SU-DHL-6 (cell line): ENCODE results near the gene MTARC1.

ENCODE experiments used
- H2AFZ ChIP-seq: fragments of 200-600 bp; sonication (generic); 2 replicates; pipeline ENCODE4 v1.6.1; 2014; ENCODE audit warnings: low read depth, mild to moderate bottlenecking, moderate library complexity, mixed read lengths, antibody characterized with exemption, low read length; ENCODE audit not compliant: severe bottlenecking
- H3F3A ChIP-seq: fragments of 200-600 bp; shearing (Covaris generic); 2 replicates; pipeline ENCODE4 v1.6.0; 2016; ENCODE audit warnings: antibody characterized with exemption, mild to moderate bottlenecking; ENCODE audit not compliant: insufficient read depth
- H3K27ac ChIP-seq: fragments of 200-600 bp; sonication (generic); 2 replicates; pipeline ENCODE4 v1.5.1; 2016; ENCODE audit warnings: low read depth, mild to moderate bottlenecking, low read length, moderate library complexity, mixed read lengths
- H3K27me3 ChIP-seq: fragments of 200-600 bp; sonication (generic), shearing (Covaris generic); 2 replicates; pipeline ENCODE4 v1.6.0; 2014; ENCODE audit warnings: mild to moderate bottlenecking, low read length
- H3K36me3 ChIP-seq: fragments of 200-600 bp; sonication (generic); 2 replicates; pipeline ENCODE4 v1.6.1; 2014; ENCODE audit warnings: mild to moderate bottlenecking, low read length, mixed read lengths
- H3K4me2 ChIP-seq: fragments of 300-600, 200-600 bp; shearing (Covaris generic), sonication (generic); 2 replicates; pipeline ENCODE4 v1.6.0; 2014; ENCODE audit warnings: low read length, low read depth, mild to moderate bottlenecking; ENCODE audit not compliant: poor library complexity, severe bottlenecking
- H3K4me3 ChIP-seq: fragments of 200-600 bp; sonication (generic); 2 replicates; pipeline ENCODE4 v1.5.1; 2014; ENCODE audit warnings: antibody characterized with exemption, low read length, mild to moderate bottlenecking, mixed read lengths; ENCODE audit not compliant: insufficient read depth, poor library complexity, severe bottlenecking
- H3K79me2 ChIP-seq: fragments of 200-600 bp; sonication (generic); 2 replicates; pipeline ENCODE4 v1.6.1; 2014; ENCODE audit warnings: mild to moderate bottlenecking, low read length, moderate library complexity; ENCODE audit not compliant: insufficient read depth
- H3K9ac ChIP-seq: fragments of 200-600 bp; sonication (generic); 2 replicates; pipeline ENCODE4 v1.7.0; 2014; ENCODE audit warnings: mild to moderate bottlenecking, low read length
- H3K9me2 ChIP-seq: fragments of 200-600 bp; sonication (generic); replicated peaks from 2 replicates; pipeline ENCODE4 v1.6.1; 2014; ENCODE audit warnings: low read length; ENCODE audit not compliant: insufficient read depth
- H3K9me3 ChIP-seq: fragments of 200-600 bp; sonication (generic); 2 replicates; pipeline ENCODE4 v1.6.1; 2014; ENCODE audit warnings: low read length, mixed read lengths; ENCODE audit not compliant: insufficient read depth
- H4K20me1 ChIP-seq: fragments of 200-600 bp; sonication (generic); 2 replicates; pipeline ENCODE4 v1.6.1; 2014; ENCODE audit warnings: low read depth, mild to moderate bottlenecking, antibody characterized with exemption, low read length, moderate library complexity, mixed read lengths
- EZH2phosphoT487 ChIP-seq: fragments of 200-600 bp; sonication (generic), shearing (Covaris generic); conservative IDR thresholded peaks from 2 replicates; pipeline ENCODE4 v1.6.1; 2018; ENCODE audit warnings: mild to moderate bottlenecking, antibody characterized with exemption, low read length, moderate library complexity, mixed read lengths
- TF ChIP-seq, protein P1 (sequence below): fragments of 200-600 bp; sonication (generic); IDR thresholded peaks from one replicate; pipeline ENCODE4 v1.5.1; 2017; ENCODE audit warnings: antibody characterized with exemption, mild to moderate bottlenecking, low read length, moderate library complexity; ENCODE audit not compliant: insufficient read depth, poor library complexity, severe bottlenecking

MTARC1 gene

GRCh38 chr1:220811695-220812094 lies 25.0 kb downstream of the MTARC1 start:
- no peak overlapping the region for H3K4me2 ChIP-seq
- no peaks in the 10 kb centered on the region for H4K20me1 ChIP-seq
- H3K27me3 ChIP-seq, result no peaks in the 10 kb centered on the region
- no peaks in the 10 kb centered on the region for H3K9me2 ChIP-seq
- no peak for TF ChIP-seq EZH2phosphoT487
- TF ChIP-seq, protein P1, sequence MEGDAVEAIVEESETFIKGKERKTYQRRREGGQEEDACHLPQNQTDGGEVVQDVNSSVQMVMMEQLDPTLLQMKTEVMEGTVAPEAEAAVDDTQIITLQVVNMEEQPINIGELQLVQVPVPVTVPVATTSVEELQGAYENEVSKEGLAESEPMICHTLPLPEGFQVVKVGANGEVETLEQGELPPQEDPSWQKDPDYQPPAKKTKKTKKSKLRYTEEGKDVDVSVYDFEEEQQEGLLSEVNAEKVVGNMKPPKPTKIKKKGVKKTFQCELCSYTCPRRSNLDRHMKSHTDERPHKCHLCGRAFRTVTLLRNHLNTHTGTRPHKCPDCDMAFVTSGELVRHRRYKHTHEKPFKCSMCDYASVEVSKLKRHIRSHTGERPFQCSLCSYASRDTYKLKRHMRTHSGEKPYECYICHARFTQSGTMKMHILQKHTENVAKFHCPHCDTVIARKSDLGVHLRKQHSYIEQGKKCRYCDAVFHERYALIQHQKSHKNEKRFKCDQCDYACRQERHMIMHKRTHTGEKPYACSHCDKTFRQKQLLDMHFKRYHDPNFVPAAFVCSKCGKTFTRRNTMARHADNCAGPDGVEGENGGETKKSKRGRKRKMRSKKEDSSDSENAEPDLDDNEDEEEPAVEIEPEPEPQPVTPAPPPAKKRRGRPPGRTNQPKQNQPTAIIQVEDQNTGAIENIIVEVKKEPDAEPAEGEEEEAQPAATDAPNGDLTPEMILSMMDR, result no peak
- no peak overlapping the region for H2AFZ ChIP-seq
- no peaks in the 10 kb centered on the region for H3K9me3 ChIP-seq
- no peaks in the 10 kb centered on the region for H3F3A ChIP-seq
- H3K79me2 ChIP-seq, result no peaks in the 10 kb centered on the region
- H3K27ac ChIP-seq, result no peak overlapping the region
- H3K36me3 ChIP-seq, result no peaks in the 10 kb centered on the region
- no peak overlapping the region for H3K9ac ChIP-seq
- H3K4me3 ChIP-seq, result no peak overlapping the region

DNA sequence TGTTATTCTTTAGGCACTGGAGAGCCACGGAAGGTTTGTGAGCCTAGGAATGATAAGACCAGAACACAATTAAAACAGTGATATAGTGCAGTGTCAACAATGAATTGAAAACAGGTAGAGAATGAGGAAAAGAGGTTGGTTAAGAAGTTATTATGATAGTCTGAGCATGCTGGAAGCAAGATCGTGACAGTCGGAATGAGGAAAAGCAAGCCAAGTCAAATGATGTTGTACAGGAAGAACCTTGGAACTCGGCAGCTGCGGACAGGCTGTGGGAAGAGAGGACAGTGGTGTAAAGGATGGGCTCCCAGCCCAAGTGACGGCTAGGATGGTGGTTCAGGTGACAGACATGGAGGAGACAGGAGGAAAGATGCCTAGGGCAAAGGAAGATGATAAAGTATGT lies 25.6 kb downstream of the MTARC1 start:
- H3K79me2 ChIP-seq, result no peaks in the 10 kb centered on the region
- no peaks in the 10 kb centered on the region for H3K27me3 ChIP-seq
- no peaks in the 10 kb centered on the region for H4K20me1 ChIP-seq
- H3K9ac ChIP-seq, result no peak overlapping the region
- no peaks in the 10 kb centered on the region for H3F3A ChIP-seq
- H3K9me3 ChIP-seq, result no peaks in the 10 kb centered on the region
- no peaks in the 10 kb centered on the region for H3K9me2 ChIP-seq
- H2AFZ ChIP-seq, result no peak overlapping the region
- no peak overlapping the region for H3K27ac ChIP-seq
- no peak overlapping the region for H3K4me3 ChIP-seq
- TF ChIP-seq EZH2phosphoT487, result no peak
- TF ChIP-seq, protein P1, result no peak
- no peaks in the 10 kb centered on the region for H3K36me3 ChIP-seq
- H3K4me2 ChIP-seq, result no peak overlapping the region

- H4K20me1 ChIP-seq, result no peaks in the 10 kb centered on the region
- H2AFZ ChIP-seq, result no peak overlapping the region
- H3K79me2 ChIP-seq, result no peaks in the 10 kb centered on the region
- no peaks in the 10 kb centered on the region for H3K9me2 ChIP-seq
- TF ChIP-seq, protein P1, result no peak
- no peak for TF ChIP-seq EZH2phosphoT487
- no peak overlapping the region for H3K4me2 ChIP-seq
- no peak overlapping the region for H3K27ac ChIP-seq
- H3K27me3 ChIP-seq, result no peaks in the 10 kb centered on the region
- H3K9ac ChIP-seq, result no peak overlapping the region
- no peak overlapping the region for H3K4me3 ChIP-seq
- no peaks in the 10 kb centered on the region for H3F3A ChIP-seq
- H3K36me3 ChIP-seq, result no peaks in the 10 kb centered on the region
- no peaks in the 10 kb centered on the region for H3K9me3 ChIP-seq
These were observed 26.3 kb downstream of the MTARC1 start for GRCh38 chr1:220813013-220813412.
